HCT116 (cell line): ENCODE data around the gene LRIF1. TPM values are rescaled to one million over a fixed set of nuclear protein-coding genes. Genes with fewer than 3 reads are reported as not detected.
"Not testable (repeated sequence)": the region's sequence is repeated elsewhere in the genome, so short reads cannot be mapped to it uniquely, and the experiment has no call there.

Experiments used
- ATAC-seq: fragments of 200-7000 bp; cut with Tn5 transposase; 2 replicates; pipeline ENCODE4 v1.9.1; 2020; ENCODE audit warnings: mild to moderate bottlenecking, moderate library complexity
- BruUV-seq: library from RNA; stranded (reverse); fragments of 400-500 nt; replicated peaks from 2 replicates; lab custom pipeline; 2021; lab: Mats Ljungman, UMichigan
- CTCF ChIA-PET: fragments of 300-600 bp; sonication (Branson Sonifier 250); formaldehyde crosslinking; loops from one replicate; lab custom pipeline; 2021; ENCODE audit warnings: antibody characterized with exemption; lab: Charles Lee
- POLR2A ChIA-PET: fragments of 300-600, 350-600 bp; sonication (Branson Sonifier 250); formaldehyde crosslinking; loops from one replicate; lab custom pipeline; 2021; ENCODE audit warnings: antibody characterized with exemption; lab: Charles Lee
- RAD21 ChIA-PET, 2 experiments: fragments of 300-600 bp; sonication (Branson Sonifier 250); formaldehyde crosslinking; loops; one replicate each; lab custom pipeline; 2023; ENCODE audit warnings: low total read pairs in 2 of 2; ENCODE audit not compliant: uncharacterized antibody in 2 of 2, unreplicated experiment in 2 of 2, low non-redundant PET in 1 of 2; lab: Charles Lee
- DNase-seq: peaks from one replicate; pipeline ENCODE4 v3.0.0-alpha.2; 2010; ENCODE audit warnings: low read depth, low spot score
- H2AFZ ChIP-seq: fragments of 200-600 bp; shearing (Covaris generic), sonication (generic); 2 replicates; pipeline ENCODE4 v1.6.1; 2017; ENCODE audit warnings: low read depth, mixed run types, mixed read lengths, antibody characterized with exemption, low read length; ENCODE audit not compliant: poor library complexity, severe bottlenecking
- H3K27ac ChIP-seq: 2 replicates; pipeline ENCODE4 v1.5.1; 2012; ENCODE audit warnings: low read depth, low read length
- H3K27me3 ChIP-seq: fragments of 200-600 bp; sonication (generic); 2 replicates; pipeline ENCODE4 v1.6.1; 2016; ENCODE audit warnings: mixed run types, low read length, mixed read lengths; ENCODE audit not compliant: insufficient read depth
- H3K36me3 ChIP-seq, 2 experiments: fragments of 200-500 bp in 1 of 2; fragments of 200-600 bp in 1 of 2; sonication (Bioruptor generic) in 1 of 2; sonication (generic) in 1 of 2; 2 replicates each; pipeline versions ENCODE4 v1.5.1 to v1.6.1; 2014 to 2016; ENCODE audit warnings: low read length in 2 of 2, inconsistent platforms in 1 of 2, mixed read lengths in 1 of 2, mixed run types in 1 of 2; ENCODE audit not compliant: insufficient read depth in 2 of 2, control insufficient read depth in 1 of 2
- H3K4me1 ChIP-seq, 2 experiments: fragments of 200-600 bp in 1 of 2; sonication (generic) in 1 of 2; 2 replicates each; pipeline versions ENCODE4 v1.5.1 to v1.6.1; 2012 to 2017; ENCODE audit warnings: low read length in 2 of 2, inconsistent platforms in 1 of 2, mild to moderate bottlenecking in 1 of 2, mixed read lengths in 1 of 2, mixed run types in 1 of 2, moderate library complexity in 1 of 2; ENCODE audit not compliant: insufficient read depth in 2 of 2, control insufficient read depth in 1 of 2
- H3K4me2 ChIP-seq: fragments of 200-600 bp; sonication (generic); 2 replicates; pipeline ENCODE4 v1.6.1; 2017; ENCODE audit warnings: mixed run types, low read length, mixed read lengths
- H3K4me3 ChIP-seq, 2 experiments: fragments of 200-600 bp in 1 of 2; sonication (generic) in 1 of 2; replicated peaks in 1 of 2; 2 replicates each; pipeline ENCODE4 v1.5.1; 2011 to 2016; ENCODE audit warnings: low read length in 2 of 2, control low read depth in 1 of 2, low read depth in 1 of 2, mild to moderate bottlenecking in 1 of 2, mixed read lengths in 1 of 2, mixed run types in 1 of 2
- H3K79me2 ChIP-seq: fragments of 200-600 bp; sonication (generic); 2 replicates; pipeline ENCODE4 v1.6.1; 2017; ENCODE audit warnings: mild to moderate bottlenecking, mixed run types, low read length, moderate library complexity, mixed read lengths; ENCODE audit not compliant: insufficient read depth
- H3K9ac ChIP-seq: fragments of 200-600 bp; sonication (generic); 2 replicates; pipeline ENCODE4 v1.6.1; 2016; ENCODE audit warnings: low read length, mixed read lengths
- H3K9me2 ChIP-seq: fragments of 200-600 bp; sonication (generic), shearing (Covaris generic); 2 replicates; pipeline ENCODE4 v1.6.1; 2017; ENCODE audit warnings: mixed run types, mild to moderate bottlenecking, moderate library complexity; ENCODE audit not compliant: insufficient read depth
- H3K9me3 ChIP-seq, 2 experiments: fragments of 200-500 bp in 1 of 2; fragments of 200-600 bp in 1 of 2; sonication (Bioruptor generic) in 1 of 2; sonication (generic) in 1 of 2; 2 replicates each; pipeline ENCODE4 v1.6.1; 2014 to 2017; ENCODE audit warnings: low read length in 2 of 2, mixed read lengths in 2 of 2, inconsistent platforms in 1 of 2, low read depth in 1 of 2, mild to moderate bottlenecking in 1 of 2, mixed run types in 1 of 2, moderate library complexity in 1 of 2; ENCODE audit not compliant: control insufficient read depth in 1 of 2, insufficient read depth in 1 of 2
- H4K20me1 ChIP-seq: fragments of 200-600 bp; sonication (generic), shearing (Covaris generic); 2 replicates; pipeline ENCODE4 v1.6.1; 2017; ENCODE audit warnings: mixed run types, mild to moderate bottlenecking, moderate library complexity; ENCODE audit not compliant: insufficient read depth
- ZBTB33 ChIP-seq: IDR thresholded peaks from 2 replicates; pipeline ENCODE4 v1.6.1; 2011; ENCODE audit warnings: mild to moderate bottlenecking, low read length, moderate library complexity; ENCODE audit not compliant: insufficient replicate concordance; ENCODE audit errors: extremely low read depth
- ZNF274 ChIP-seq: fragments of 200-500 bp; sonication (Bioruptor generic); IDR thresholded peaks from 2 replicates; pipeline ENCODE4 v1.6.1; 2014; ENCODE audit warnings: mild to moderate bottlenecking, low read depth, low read length, inconsistent platforms
- intact Hi-C: fragments of 100-400 bp; cut with micrococcal nuclease; formaldehyde crosslinking; loops from 2 replicates; pipeline ENCODE4 v1.10.0; 2022
- total RNA-seq: library from RNA; stranded (reverse); gene quantifications from one replicate; pipeline ENCODE4 v1.2.1, GENCODE V29; 2021; ENCODE audit not compliant: unreplicated experiment

Gene LRIF1
- total RNA-seq, 1 experiment from 2014 or later, result 21.8 TPM

- Histone ChIP-seq H3K79me2 (no peaks in the 10 kb centered on the region), H3K4me3 (no peak overlapping the region), H3K9ac (no peak overlapping the region), H2AFZ (no peak overlapping the region), H3K9me3 (no peaks in the 10 kb centered on the region), H3K36me3 (no peaks in the 10 kb centered on the region)
- POLR2A ChIA-PET, result interaction anchor here (0.6 kb wide), 1 partner anchor 9 kb away, joined by 3 read pairs; no protein-coding TSS in a partner anchor
- DNase-seq, result no peak
- TF ChIP-seq ZNF274 (no peak), ZBTB33 (no peak)
- TF ChIP-seq, all 23 proteins: peak for 0
- H3K4me1 ChIP-seq, result no peaks in the 10 kb centered on the region
- no TSS peak for BruUV-seq
- ChIA-PET RAD21 (no interaction called here), CTCF (no interaction called here)
- intact Hi-C loops, result no loop called here
- no peak overlapping the region for H3K4me2 ChIP-seq
- no peak for ATAC-seq
- no peak overlapping the region for H3K27ac ChIP-seq
- H3K9me2 ChIP-seq, result no peaks in the 10 kb centered on the region
- no peaks in the 10 kb centered on the region for H4K20me1 ChIP-seq
- no peaks in the 10 kb centered on the region for H3K27me3 ChIP-seq
Observed at GRCh38 chr1:110936567-110936966, 27.2 kb downstream of the LRIF1 start.

- H3K9me3 ChIP-seq, DNase-seq, POLR2A ChIA-PET, BruUV-seq, H3K4me2 ChIP-seq, RAD21 ChIA-PET, H3K27me3 ChIP-seq, CTCF ChIA-PET, H3K79me2 ChIP-seq, H4K20me1 ChIP-seq, H2AFZ ChIP-seq, H3K9ac ChIP-seq, H3K27ac ChIP-seq, H3K36me3 ChIP-seq, ATAC-seq, intact Hi-C loops, H3K4me3 ChIP-seq, H3K9me2 ChIP-seq: not testable (repeated sequence)
- H3K4me1 ChIP-seq, result peaks cover 8 to 12% of the 10 kb centered on the region in 2 experiments; a peak in 3 of 4 replicates
Observed at GRCh38 chr1:110931097-110931496, 32.6 kb downstream of the LRIF1 start.
